A549 treated with CORT108297 at 1 μM for 4 hours (cell line): ENCODE results near the gene APOBEC3F. TPM values are rescaled to one million over a fixed set of nuclear protein-coding genes. Genes with fewer than 3 reads are reported as not detected.

ENCODE experiments used
- total RNA-seq: library from RNA; stranded (reverse); fragments of 200-300 nt; extraction: Qiagen RNA extraction; gene quantifications from 5 replicates; pipeline ENCODE4 v1.2.3, GENCODE V29; 2022

Gene APOBEC3F
- 1.6 to 2.8 TPM (median 2.6 TPM) in 5 replicates for total RNA-seq

GRCh38 chr22:39040538-39041296, at the start of gene APOBEC3F:
APOBEC3F (plus strand) TSS chr22:39040864; CDS start chr22:39040961, 97 bp downstream.

GRCh38 chr22:39013942-39014722, 26.5 kb upstream of the APOBEC3F start, which contains the start of gene APOBEC3C:
APOBEC3C (plus strand) TSS chr22:39014257; CDS start chr22:39014363, 106 bp downstream.

GRCh38 chr22:39077026-39077840, 36.6 kb downstream of the APOBEC3F start, which contains the start of gene APOBEC3G:
APOBEC3G (plus strand) TSS chr22:39077275; CDS start chr22:39077362, 87 bp downstream.

GRCh38 chr22:39097098-39098020, 56.7 kb downstream of the APOBEC3F start, which contains the start of gene APOBEC3H:
APOBEC3H (plus strand) TSS chr22:39097244; CDS start chr22:39100279, 3,035 bp downstream.

Other genes with a start within 250 kb of the APOBEC3F start
- gene DNAL4, start 246.7 kb upstream of the APOBEC3F start, total RNA-seq: 9.2 to 11.8 TPM (median 10.7 TPM) in 5 replicates
- gene NPTXR, start 196.8 kb upstream of the APOBEC3F start, total RNA-seq: 10.5 to 15.3 TPM (median 11.9 TPM) in 5 replicates
- 26.0 to 35.1 TPM (median 32.4 TPM) in 5 replicates for gene CBX6, start 168.6 kb upstream of the APOBEC3F start, total RNA-seq
- not detected in 5 replicates for gene APOBEC3A, start 83.3 kb upstream of the APOBEC3F start, total RNA-seq
- 27.4 to 32.1 TPM (median 30.0 TPM) in 5 replicates for gene APOBEC3B, start 58.5 kb upstream of the APOBEC3F start, total RNA-seq
- 26.6 to 28.1 TPM (median 27.5 TPM) in 5 replicates for gene APOBEC3C, start 26.6 kb upstream of the APOBEC3F start, total RNA-seq
- 0.10 to 0.50 TPM (median 0.17 TPM) in 4 of 5 replicates, not detected in the other for gene APOBEC3D, start 19.7 kb upstream of the APOBEC3F start, total RNA-seq
- gene APOBEC3G, start 36.4 kb downstream of the APOBEC3F start, total RNA-seq: 0.18 TPM in 1 of 5 replicates, not detected in the others
- 0.14 to 0.53 TPM (median 0.41 TPM) in 5 replicates for gene APOBEC3H, start 56.4 kb downstream of the APOBEC3F start, total RNA-seq
- gene CBX7, start 111.8 kb downstream of the APOBEC3F start, total RNA-seq: 1.2 to 1.6 TPM (median 1.3 TPM) in 5 replicates
- gene PDGFB, start 204.1 kb downstream of the APOBEC3F start, total RNA-seq: 3.0 to 4.5 TPM (median 4.2 TPM) in 5 replicates